KMS-11 (cell line): Measurements from ENCODE around the gene MMRN2.
"Not testable (repeated sequence)": the region's sequence is repeated elsewhere in the genome, so short reads cannot be mapped to it uniquely, and the experiment has no call there.

Experiments used
- H2AFZ ChIP-seq: fragments of 200-600 bp; sonication (generic); 2 replicates; pipeline ENCODE4 v1.6.1; 2016; ENCODE audit warnings: antibody characterized with exemption, mixed run types, low read depth
- H3K27ac ChIP-seq: fragments of 200-600 bp; sonication (generic); 2 replicates; pipeline ENCODE4 v1.6.1; 2016; ENCODE audit warnings: mild to moderate bottlenecking, mixed run types
- H3K27me3 ChIP-seq: fragments of 200-600 bp; sonication (generic); 2 replicates; pipeline ENCODE4 v1.6.1; 2017; ENCODE audit warnings: mild to moderate bottlenecking, low read depth, mixed run types, moderate library complexity; ENCODE audit not compliant: insufficient read depth
- H3K36me3 ChIP-seq: fragments of 200-600 bp; sonication (generic); 2 replicates; pipeline ENCODE4 v1.6.1; 2017; ENCODE audit warnings: mild to moderate bottlenecking, mixed run types; ENCODE audit not compliant: insufficient read depth
- H3K4me1 ChIP-seq: fragments of 200-600 bp; sonication (generic); 2 replicates; pipeline ENCODE4 v1.6.1; 2016; ENCODE audit warnings: mild to moderate bottlenecking, low read depth, mixed run types; ENCODE audit not compliant: poor library complexity, severe bottlenecking
- H3K4me2 ChIP-seq: fragments of 200-600 bp; sonication (generic); 2 replicates; pipeline ENCODE4 v1.7.0; 2016; ENCODE audit warnings: mild to moderate bottlenecking, mixed run types
- H3K4me3 ChIP-seq: fragments of 200-600 bp; sonication (generic); IDR thresholded peaks from 2 replicates; pipeline ENCODE4 v1.6.1; 2017; ENCODE audit warnings: low read depth, low read length, mixed read lengths; ENCODE audit not compliant: insufficient read depth
- H3K79me2 ChIP-seq: fragments of 200-600 bp; sonication (generic); 2 replicates; pipeline ENCODE4 v1.6.1; 2016; ENCODE audit warnings: low read depth, mixed run types; ENCODE audit not compliant: insufficient read depth
- H3K9ac ChIP-seq: fragments of 200-600 bp; sonication (generic); 2 replicates; pipeline ENCODE4 v1.6.1; 2016; ENCODE audit warnings: mild to moderate bottlenecking, mixed run types
- H4K20me1 ChIP-seq: fragments of 200-600 bp; sonication (generic); 2 replicates; pipeline ENCODE4 v1.6.1; 2016; ENCODE audit warnings: mild to moderate bottlenecking, mixed run types; ENCODE audit not compliant: insufficient read depth
- CTCF ChIP-seq: fragments of 200-600 bp; sonication (generic); conservative IDR thresholded peaks from 2 replicates; pipeline ENCODE4 v1.6.1; 2017; ENCODE audit warnings: low read depth, mild to moderate bottlenecking, antibody characterized with exemption, low read length, moderate library complexity, mixed read lengths

Gene MMRN2

GRCh38 chr10:86936661-86937501, 20.5 kb downstream of the MMRN2 start:
- no peaks in the 10 kb centered on the region for H3K79me2 ChIP-seq
- H2AFZ ChIP-seq, result no peak overlapping the region
- no peak overlapping the region for H3K4me3 ChIP-seq
- H3K4me1 ChIP-seq, result no peaks in the 10 kb centered on the region
- H3K36me3 ChIP-seq, result no peaks in the 10 kb centered on the region
- no peak overlapping the region for H3K4me2 ChIP-seq
- no peak overlapping the region for H3K27ac ChIP-seq
- TF ChIP-seq CTCF, result no peak
- no peaks in the 10 kb centered on the region for H3K27me3 ChIP-seq
- no peaks in the 10 kb centered on the region for H4K20me1 ChIP-seq
- H3K9ac ChIP-seq, result no peak overlapping the region

- H3K36me3 ChIP-seq, H3K79me2 ChIP-seq, H2AFZ ChIP-seq, H3K4me2 ChIP-seq, H3K27ac ChIP-seq, H4K20me1 ChIP-seq, H3K4me3 ChIP-seq, H3K27me3 ChIP-seq, H3K9ac ChIP-seq, H3K4me1 ChIP-seq: not testable (repeated sequence)
Measured at GRCh38 chr10:86934162-86934711, 23.2 kb downstream of the MMRN2 start.

- no peaks in the 10 kb centered on the region for H3K36me3 ChIP-seq
- no peaks in the 10 kb centered on the region for H3K79me2 ChIP-seq
- H3K4me2 ChIP-seq, result no peak overlapping the region
- H3K4me1 ChIP-seq, result no peaks in the 10 kb centered on the region
- H3K27me3 ChIP-seq, result no peaks in the 10 kb centered on the region
- no peak overlapping the region for H3K4me3 ChIP-seq
- H3K9ac ChIP-seq, result no peak overlapping the region
- no peaks in the 10 kb centered on the region for H4K20me1 ChIP-seq
- no peak overlapping the region for H2AFZ ChIP-seq
- TF ChIP-seq CTCF, result no peak
- H3K27ac ChIP-seq, result no peak overlapping the region
Measured at GRCh38 chr10:86932674-86933073, 24.7 kb downstream of the MMRN2 start.

- H4K20me1 ChIP-seq, result no peaks in the 10 kb centered on the region
- H3K4me3 ChIP-seq, result no peak overlapping the region
- no peaks in the 10 kb centered on the region for H3K4me1 ChIP-seq
- TF ChIP-seq CTCF, result no peak
- H2AFZ ChIP-seq, result no peak overlapping the region
- H3K9ac ChIP-seq, result no peak overlapping the region
- no peak overlapping the region for H3K27ac ChIP-seq
- no peaks in the 10 kb centered on the region for H3K27me3 ChIP-seq
- H3K36me3 ChIP-seq, result no peaks in the 10 kb centered on the region
- no peak overlapping the region for H3K4me2 ChIP-seq
- H3K79me2 ChIP-seq, result no peaks in the 10 kb centered on the region
Measured at GRCh38 chr10:86931872-86932271, 25.5 kb downstream of the MMRN2 start.
